NCI-H226 (cell line): ENCODE data around the gene ACTRT2.

Experiments used
- DNase-seq: peaks from one replicate; pipeline ENCODE4 v3.0.0-alpha.2; 2015

The ACTRT2 gene

GRCh38 chr1:3019007-3019515 lies 2.2 kb upstream of the ACTRT2 start:
- no peak for DNase-seq

DNA sequence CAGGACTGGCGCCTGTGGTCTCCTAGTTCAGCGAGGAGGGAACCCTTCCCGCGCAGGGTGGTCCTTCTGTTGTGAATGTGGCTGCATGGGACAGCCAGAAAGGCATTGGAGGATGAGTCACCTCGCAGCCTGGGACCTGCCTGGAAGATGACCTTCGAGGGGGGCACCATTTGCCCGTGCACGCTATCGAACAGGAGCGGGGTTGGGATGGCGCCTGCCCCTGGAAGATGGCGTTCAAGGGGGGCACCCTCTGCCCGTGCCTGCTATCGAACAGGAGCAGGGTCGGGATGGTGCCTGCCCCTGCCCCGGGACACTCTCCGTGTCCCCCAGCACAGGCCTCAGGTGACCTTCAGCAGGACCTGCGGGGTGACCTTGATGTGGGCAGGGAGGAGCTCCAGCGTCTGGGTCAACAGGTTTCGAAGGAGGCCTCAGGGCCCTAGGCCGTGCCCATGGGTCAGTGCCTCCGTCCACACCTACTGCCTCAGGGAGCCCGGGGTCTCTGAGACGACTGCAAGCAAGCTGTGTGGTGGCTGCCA lies 1.7 kb upstream of the ACTRT2 start:
- DNase-seq: no peak

DNA sequence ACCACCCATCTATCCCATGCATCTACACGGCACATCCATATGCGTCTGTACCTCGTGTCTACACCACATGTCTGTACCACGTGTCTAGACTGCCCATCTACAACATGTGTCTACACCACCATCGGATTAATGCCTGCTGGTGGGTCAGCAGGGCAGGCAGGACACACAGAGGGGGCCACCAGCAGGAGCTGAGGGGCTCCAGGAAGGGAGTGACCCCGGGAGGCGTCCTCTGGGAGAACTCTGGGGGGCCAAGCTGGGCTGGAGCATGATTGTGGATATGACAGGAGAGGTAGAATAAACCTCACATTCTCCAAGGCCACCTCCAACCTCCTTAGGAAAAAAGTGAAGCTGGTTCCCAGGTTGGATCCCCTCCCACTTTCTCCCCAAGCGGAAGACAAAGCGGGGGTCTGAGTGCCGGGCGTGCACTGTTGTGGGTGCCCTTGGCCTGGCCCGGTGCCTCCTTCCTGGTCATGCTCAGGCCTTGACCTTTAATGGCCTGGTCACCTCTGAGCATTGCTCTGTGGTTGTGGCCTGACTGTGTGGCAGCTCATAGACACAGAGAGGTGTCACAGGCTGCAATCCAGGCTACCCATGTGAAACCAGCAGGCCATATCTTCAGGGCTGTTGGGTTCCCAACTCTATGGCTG lies 881 bp upstream of the ACTRT2 start:
- no peak for DNase-seq

GRCh38 chr1:3021801-3022401 lies 634 bp downstream of the ACTRT2 start:
- no peak for DNase-seq

GRCh38 chr1:3022511-3022973 lies 1.3 kb downstream of the ACTRT2 start:
- DNase-seq: no peak

DNA sequence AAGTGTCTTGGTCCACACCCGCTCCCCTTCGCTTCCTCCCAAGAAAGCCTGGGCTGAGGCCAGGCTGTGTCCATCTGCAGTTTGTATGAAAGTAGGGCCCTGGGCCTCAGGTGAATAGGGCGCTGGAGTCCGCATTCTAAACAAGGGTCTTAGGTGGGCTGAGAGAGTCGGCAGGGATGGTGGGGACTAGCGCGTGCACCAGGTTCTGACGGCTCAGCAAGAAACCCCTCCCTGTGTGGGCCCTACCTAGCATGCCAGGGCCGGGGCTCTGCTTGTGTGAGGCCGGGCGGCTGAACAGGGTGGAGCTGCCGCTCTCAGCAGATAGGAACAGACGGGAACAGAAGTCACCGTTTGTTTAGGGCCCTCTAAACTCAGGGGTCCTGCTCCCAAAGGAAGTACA lies 1.7 kb downstream of the ACTRT2 start:
- no peak for DNase-seq

DNA sequence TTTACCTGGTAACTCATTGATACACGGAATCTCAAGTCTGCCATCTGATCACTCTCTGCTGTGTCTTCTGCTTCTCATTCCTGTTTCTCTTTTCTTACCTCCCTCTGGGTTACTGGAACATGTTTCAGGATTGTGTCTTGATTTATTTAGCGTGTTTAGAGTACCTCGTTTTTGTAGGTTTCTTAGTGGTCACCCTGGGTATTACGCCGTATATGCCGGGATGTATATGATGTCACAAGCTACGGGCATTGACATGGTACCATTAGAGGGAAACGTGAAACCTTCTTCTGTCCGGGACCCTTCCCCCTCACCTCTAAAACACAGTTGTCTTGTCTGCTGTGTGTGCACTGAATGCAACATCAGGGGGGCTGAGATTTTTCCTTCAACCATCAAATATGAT lies 2.8 kb downstream of the ACTRT2 start:
- DNase-seq: no peak

DNA sequence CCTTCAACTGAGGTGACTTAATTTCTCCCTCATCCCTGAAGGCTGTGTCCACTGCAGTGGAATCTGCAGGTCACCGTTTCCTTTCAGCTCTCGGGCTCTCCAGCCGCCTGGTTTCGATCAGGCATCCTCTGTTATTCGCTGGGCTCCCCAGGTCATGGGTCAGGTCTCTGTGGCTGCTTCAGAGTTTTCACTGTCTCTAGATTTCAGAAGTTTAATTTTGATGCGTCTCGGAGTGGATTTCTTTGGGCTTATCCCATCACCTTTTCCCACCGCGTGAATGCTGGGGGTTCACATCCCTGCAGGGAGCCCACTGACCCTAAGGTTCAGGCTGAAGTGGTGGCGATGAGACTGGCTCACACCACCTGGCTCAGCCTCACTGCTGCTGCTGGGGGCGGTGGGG lies 3.3 kb downstream of the ACTRT2 start:
- no peak for DNase-seq

DNA sequence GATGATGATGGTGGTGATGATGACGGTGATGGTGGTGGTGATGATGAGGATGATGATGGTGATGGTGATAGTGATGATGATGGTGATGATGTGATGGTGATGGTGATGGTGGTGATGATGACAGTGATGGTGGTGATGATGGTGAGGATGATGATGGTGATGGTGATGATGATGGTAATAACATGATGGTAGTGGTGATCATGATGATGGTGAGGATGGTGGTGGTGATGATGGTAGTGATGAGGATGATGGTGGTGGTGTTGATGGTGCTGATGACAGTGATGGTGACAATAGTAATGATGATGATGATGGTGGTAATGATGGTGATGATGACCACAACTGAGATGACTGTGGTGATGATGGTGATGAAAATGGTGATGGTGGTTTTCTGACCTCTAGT lies 4.9 kb downstream of the ACTRT2 start:
- DNase-seq: no peak

DNA sequence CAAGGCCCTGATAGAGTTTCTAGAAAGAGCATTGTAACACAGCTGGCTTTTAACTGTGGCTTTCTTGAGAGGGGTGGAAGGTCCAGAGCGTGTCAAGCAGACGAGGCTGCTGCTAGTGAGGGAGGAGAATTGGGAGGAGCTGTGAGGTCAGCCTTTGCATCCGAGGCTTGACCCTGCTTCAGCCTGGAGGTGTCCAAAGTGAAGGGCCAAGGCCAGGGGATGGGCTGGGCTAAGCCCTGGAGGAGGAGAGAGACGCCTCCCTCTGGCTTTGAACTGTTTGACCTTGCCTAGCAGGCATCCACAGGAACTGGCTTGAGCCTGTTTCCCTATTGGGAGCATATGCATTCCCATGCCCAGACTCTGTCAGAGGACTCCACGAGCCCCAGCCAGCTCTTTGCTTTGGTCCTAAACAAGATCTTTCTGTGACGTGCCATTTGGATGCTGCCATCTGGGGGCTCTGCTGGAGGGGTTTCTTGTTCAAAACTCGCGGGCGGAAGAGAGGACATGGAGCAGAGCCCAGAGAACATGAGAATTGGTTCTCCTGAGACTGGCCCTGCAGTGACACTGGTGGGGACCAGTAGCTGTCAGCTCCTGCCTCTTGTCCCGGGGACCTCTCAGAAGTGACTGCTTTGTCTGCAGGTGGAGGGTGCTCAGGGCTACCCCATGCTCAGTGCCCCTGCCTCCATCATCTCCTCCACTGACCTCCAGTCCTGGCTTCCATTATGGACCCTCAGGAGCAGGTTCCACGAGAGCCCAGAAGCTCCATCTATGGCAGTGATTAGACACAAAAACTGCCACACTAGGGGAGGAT lies 5.5 kb downstream of the ACTRT2 start:
- no peak for DNase-seq

DNA sequence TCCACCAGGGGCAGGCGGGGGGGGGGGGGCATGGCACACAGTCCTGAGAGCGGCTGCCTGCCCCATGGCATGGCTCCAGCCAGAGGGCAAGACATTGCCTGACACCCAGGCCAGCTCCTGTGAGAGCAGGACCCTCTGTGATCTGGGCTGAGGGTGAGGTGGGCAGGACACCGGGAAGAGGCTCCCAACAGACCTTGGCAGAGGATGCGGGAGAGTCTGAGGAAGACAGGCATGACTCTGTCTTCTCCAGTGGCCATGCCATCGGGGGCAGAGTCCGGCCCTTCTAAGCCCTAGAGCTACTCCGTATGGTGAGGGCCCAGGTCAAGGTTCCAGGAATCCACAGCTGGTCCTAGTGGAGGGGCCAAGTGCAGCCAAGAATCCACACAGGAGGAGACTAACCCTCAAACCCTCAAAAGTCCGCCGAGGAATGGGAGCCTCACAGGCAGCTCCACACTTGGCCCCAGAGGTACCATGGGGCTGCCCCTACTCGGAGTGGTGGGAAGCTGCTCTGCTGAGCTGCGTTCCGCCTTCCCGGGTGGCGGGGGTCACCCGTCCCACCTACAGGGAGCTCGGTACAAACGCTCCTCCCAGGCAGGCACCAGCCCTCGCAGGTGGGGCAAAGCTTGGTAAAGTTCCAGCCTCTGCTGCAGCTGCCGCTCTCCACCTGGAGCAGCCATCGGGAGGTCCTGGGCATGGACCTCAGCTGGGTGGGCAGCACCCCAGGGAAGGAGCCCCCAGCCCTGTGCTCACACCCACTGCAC lies 6.5 kb downstream of the ACTRT2 start:
- DNase-seq: no peak

- DNase-seq: no peak
These were observed 7.4 kb downstream of the ACTRT2 start for GRCh38 chr1:3028531-3029282.

- no peak for DNase-seq
These were observed 8.3 kb downstream of the ACTRT2 start for GRCh38 chr1:3029481-3029961.

- DNase-seq: no peak
These were observed 8.9 kb downstream of the ACTRT2 start for GRCh38 chr1:3029991-3030662.

DNA sequence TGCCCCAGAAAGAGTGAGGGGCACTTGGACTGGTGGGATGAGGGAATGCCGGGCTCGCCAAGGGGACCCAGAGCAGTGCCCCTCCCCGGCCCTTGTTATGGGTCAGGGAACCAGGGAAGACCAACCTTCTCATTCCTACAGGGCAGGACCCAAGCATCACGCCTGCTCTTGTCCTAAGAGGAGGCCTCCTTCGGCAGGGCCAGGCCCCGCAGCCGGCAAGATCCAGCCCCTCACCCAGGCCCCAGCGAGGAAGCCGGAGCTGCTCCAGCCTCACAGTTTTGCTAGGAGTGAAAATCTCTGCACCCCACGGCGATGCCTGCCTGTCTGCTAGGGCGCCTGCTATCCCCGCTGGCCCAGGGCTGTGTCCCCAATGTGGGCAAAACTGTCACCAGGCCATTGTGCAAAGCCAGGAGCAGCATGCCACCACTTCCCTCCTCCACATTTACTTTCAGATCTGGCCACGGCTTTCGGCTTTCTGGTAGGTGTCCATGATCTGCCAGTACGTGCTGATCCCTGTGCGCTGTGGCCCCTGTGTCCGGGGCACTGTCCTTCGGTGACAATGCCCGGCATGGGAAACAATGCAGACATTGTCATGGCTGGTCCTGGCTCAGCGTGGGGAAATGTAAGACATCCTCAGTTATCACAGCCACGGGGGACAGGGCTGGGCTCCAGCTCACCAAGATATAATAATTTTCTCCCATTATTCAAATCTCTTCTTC lies 9.6 kb downstream of the ACTRT2 start:
- no peak for DNase-seq

- no peak for DNase-seq
These were observed 10.3 kb downstream of the ACTRT2 start for GRCh38 chr1:3031401-3032221.

DNA sequence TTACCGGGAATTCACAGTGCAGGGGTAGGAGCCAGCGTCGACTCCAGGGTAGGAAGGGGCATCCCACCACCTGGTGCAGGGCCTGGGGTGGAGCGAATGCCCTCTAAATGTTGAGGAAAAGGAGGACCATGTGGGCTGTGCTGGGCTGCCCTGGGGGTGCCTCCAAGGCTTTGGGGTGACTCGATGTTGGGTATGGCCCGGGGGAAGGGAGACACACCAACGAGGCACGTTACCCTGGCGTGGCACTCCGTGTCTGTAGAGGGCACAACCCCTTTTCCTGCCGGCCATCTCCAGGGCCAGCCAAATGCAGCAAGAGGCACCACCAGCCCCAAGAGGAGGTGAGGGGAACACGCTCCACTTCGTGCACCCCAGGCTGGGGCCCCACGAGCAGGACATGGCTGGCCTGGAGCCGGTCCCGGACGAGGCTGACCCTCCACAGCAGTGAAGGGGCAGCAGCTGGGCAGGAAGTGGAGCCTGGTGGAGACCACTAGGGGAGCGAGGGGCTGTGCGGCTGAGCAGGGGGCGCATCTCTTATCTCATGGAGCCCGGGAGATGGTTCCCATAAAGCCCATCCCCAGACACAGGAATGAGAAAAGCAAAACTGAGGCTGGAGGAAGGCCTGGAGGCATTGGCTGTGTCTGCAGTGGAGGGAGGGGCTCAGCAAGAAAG lies 11.2 kb downstream of the ACTRT2 start:
- DNase-seq: no peak

DNA sequence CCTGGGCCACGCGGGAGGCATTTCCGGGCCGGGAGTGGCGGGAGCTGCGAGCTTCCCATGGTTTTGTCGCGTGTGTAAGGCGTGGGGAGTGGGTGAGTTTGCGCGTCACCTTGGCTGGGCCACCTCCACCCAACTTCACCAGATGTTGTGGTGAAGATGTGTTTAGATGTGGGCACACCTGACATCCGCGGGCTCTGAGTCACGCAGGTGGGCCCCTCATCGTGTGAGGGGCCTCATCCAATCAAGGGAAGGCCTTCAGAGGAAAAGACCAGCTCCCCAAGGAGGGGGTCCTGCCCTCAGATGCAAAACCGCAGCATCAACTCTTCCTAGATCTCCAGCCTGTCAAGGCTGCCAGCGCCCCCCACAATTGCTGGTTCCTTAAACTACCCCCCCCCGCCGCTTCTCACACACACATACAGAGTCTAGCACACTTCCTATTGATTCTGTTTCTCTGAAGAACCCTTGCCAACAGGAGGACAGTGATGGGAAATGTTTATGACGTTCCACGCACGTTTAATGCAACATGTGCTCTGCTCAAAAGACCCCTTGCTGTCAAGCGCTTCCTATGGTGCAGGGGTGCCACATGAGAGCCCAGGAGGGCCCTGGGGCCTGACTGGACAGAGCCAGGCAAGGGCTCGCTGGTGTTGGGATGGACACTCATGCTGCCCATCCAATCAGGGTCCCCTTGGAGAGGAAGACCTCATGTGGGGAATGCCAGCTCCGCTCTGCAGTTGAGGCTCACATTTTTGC lies 11.9 kb downstream of the ACTRT2 start:
- no peak for DNase-seq

DNA sequence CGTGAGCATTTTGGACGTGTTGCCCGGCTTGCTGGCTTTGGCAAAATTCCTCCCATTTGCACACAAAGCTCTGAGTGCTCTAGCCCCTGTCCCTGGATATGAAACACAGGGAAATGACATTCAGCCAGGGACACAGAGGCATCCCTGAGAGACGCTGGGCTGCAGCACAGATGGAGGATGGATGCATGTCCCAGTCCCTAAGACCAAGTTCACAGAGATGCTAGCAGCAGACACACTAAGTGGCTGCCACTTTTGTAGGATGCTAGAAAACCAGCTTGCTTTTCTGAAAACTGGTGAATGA lies 12.5 kb downstream of the ACTRT2 start:
- no peak for DNase-seq
